Jurkat, Clone E6-1 (cell line): ENCODE measurements around the gene RTL9. TPM values are rescaled to one million over a fixed set of nuclear protein-coding genes. Genes with fewer than 3 reads are reported as not detected.
A peak's percentile ranks its signal among the peaks of the same experiment; 100 is the strongest.
"Not testable (repeated sequence)": the region's sequence is repeated elsewhere in the genome, so short reads cannot be mapped to it uniquely, and the experiment has no call there.

ENCODE experiments used
- DNase-seq: peaks from one replicate; pipeline ENCODE4 v3.0.0-alpha.2; 2011; ENCODE audit warnings: low read depth, low spot score
- H3K4me3 ChIP-seq: 2 replicates; pipeline ENCODE4 v1.5.1; 2011; ENCODE audit warnings: mild to moderate bottlenecking, low read length, control low read depth, moderate library complexity
- polyA plus RNA-seq: library from polyadenylated mRNA; unstranded; fragments of >200 nt; gene quantifications from one replicate; pipeline ENCODE4 v1.2.1, GENCODE V29; 2012; ENCODE audit warnings: missing spikeins; ENCODE audit not compliant: insufficient read length, insufficient read depth

Gene RTL9
- not detected for polyA plus RNA-seq

GRCh38 chrX:110358548-110358947, at the start of gene RTL9:
RTL9 (plus strand) TSS chrX:110358848; CDS start chrX:110450618, 91,770 bp downstream.
- no peak for DNase-seq
- no peak within 1 kb of the TSS for H3K4me3 ChIP-seq

DNA sequence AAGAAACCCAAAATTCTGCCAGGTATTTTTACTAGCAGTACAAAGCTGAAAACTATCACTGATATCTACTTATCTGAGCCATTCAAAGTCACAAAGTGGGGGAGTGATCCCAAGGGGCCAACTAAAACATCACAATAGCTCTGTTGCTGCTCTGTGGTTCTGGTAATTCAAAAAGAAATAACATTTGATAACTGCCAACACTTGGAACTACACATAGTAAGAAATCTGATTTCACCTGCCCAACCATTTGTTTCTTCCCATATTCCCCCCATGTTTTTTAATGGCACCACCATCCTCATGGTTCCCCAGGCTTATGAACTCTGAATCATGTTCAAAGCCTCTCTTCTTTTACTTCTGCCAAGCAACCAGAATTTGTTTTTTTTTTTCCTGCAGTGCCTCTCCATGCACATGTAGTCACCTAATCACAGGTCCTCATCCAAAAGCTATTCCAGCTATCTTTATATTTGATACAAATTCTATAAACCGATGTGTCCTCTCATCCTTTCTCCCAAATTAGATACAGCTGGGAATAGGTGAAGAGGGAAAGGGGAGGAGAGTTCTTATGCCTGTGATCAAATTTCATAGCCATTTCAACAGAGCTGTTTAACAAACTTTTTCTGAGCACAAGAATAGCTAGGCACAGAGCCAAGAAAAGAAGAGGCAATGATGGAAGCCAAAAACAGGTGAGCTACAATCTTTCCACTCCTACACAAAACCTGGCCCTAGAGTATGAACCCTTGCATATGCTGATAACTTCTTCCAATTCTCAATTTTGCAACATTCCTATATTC, 48.5 kb upstream of the RTL9 start:
- DNase-seq: no peak
- no peak overlapping the region for H3K4me3 ChIP-seq

DNA sequence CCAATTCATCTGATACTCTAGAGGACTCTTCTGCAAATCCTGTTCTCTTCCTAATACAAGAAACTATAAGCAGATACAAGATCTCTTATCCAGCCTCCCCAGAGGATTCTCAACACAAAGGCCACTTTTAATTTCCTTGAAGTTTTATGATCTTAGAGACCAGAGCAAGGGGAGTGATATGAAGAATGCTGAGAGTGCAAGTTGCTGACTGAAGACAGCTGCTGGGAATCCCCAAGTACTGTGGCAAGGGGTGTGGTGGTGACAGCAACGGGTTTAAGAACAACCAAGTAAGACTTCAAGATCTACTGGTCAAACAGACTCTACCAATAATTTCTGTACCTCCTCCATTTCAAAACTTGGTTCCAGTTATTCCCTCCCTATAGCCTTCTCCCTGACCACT, 47.8 kb upstream of the RTL9 start:
- DNase-seq: no peak
- H3K4me3 ChIP-seq: no peak overlapping the region

- H3K4me3 ChIP-seq: no peak overlapping the region
- DNase-seq: no peak
Observed at GRCh38 chrX:110311437-110312230, 47.0 kb upstream of the RTL9 start.

- no peak for DNase-seq
- H3K4me3 ChIP-seq: no peak overlapping the region
Observed at GRCh38 chrX:110315551-110315950, 43.1 kb upstream of the RTL9 start.

- peak overlapping the region; percentile 70 for H3K4me3 ChIP-seq
- no peak for DNase-seq
Observed at GRCh38 chrX:110316351-110317060, 42.1 kb upstream of the RTL9 start.

- DNase-seq: no peak
- peak overlapping the region; percentile 70 for H3K4me3 ChIP-seq
Observed at GRCh38 chrX:110317061-110317819, 41.4 kb upstream of the RTL9 start.

DNA sequence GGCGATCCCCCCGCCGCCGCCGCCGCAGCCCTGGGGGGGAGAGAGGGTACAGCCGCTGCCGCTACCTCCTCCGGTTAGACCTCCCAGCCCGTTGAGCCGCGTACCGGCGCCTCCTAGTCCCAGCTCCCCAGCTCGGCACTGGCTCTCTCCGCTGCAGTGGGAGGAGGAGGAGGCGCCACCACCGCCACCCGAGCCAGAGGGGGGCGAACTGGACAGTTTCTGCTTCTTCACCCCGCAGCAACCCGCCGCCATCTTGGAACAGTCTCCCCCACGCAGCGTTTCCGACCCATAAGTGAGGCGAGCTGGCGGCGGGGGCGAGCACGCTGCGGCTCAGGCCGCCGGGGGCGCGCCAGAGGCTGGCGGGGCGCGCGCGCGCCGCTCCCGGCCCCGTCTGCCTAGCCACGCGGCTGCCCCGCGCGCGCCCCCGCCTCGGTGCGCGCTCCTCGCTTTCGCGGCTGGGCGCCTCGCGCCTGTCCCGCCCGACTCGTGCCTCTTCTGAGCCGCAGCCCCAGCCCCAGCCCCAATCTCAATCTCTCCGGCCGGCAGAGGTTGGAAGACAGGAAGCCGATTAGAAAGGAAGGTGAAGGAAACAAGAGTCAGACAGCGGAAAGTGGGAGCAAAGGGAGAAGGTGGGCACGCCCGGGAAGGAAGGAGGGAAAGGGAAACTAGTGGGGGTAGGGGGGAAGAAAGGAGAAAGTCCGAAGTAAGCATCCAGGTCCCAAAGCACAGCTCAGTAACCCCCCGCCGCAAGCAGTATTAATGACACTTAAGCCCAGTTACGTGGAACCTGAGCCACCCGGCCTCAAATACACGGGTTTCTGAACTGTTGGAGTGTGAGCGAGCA, 40.6 kb upstream of the RTL9 start, which contains the start of gene AMMECR1:
Gene AMMECR1, minus strand, starts transcription at position 266 of the 844 bp plus-strand sequence. Its CDS starts 14 bp downstream, at position 252.
- peak; percentile 61 for DNase-seq

DNA sequence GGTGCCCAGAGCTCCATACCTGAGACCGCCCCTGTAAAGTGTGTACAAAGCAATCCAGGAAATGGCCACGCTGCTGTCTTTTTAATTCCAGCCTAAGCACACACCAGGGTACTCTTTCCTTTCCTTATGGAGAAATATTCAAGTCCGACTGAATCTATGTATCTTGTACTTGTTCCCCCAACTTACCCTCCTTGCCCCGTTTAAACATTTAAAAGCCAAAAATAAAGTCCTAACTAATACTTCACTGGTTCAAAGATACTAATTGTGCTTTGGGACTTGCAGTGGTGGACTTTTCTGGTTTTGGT, 40.0 kb upstream of the RTL9 start:
- H3K4me3 ChIP-seq: peak overlapping the region; percentile 47
- no peak for DNase-seq

More for the DNA sequence above, 40.6 kb upstream of the RTL9 start, which contains the start of gene AMMECR1:
- peak within 1 kb of the TSS; percentile 70 for H3K4me3 ChIP-seq

DNA sequence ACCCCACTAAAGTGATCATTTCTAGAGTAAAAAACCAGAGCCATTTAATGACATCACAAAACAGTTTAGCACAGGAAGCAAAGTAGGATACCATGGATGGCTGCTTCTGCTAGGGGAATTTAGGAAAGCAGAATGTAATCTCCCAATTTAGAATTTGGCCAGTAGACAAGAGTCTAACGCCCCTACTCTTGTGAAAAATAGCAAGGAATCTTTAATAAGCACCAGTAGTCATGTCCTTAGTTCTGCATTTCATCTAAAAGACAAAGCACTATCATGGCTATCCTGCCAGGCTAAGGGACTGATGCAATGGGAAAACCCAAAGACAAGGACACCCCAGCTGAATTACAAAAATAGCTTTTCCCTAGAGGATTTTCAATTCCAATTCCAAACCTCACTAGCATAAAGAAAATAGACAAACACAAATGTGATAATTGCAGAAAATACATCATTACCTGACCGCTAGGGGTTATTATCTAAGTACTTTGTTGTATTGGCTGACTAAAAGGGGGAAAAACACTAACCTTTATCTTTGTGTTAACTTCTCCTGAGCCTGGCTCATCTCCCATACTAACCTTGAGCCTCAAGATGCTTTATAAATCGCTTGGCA, 38.2 kb upstream of the RTL9 start:
- no peak for DNase-seq

GRCh38 chrX:110321081-110321480, 37.6 kb upstream of the RTL9 start:
- no peak for DNase-seq
- no peak overlapping the region for H3K4me3 ChIP-seq

More for the DNA sequence above, 38.2 kb upstream of the RTL9 start:
- H3K4me3 ChIP-seq: no peak overlapping the region

- no peak overlapping the region for H3K4me3 ChIP-seq
- peak; percentile 23 for DNase-seq
Observed at GRCh38 chrX:110321670-110322069, 37.0 kb upstream of the RTL9 start.

DNA sequence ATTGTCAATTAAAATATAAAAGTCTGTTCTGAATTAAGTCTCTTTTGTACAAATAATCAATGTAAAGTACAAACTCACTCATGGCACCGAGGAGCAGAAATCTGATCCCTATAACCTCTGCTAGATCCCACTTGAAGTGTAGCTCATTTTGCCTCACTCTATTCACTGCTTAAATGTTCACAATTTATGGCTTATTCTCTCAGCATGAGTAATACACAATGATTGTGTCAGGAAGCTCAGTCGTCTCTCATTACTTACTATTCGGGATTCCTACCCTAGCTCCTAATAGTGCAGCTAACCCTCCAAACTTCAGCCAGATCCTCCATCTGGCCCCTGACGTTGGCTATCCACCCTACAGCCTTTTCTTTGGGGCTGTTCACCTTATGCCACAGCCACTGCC, 36.0 kb upstream of the RTL9 start:
- DNase-seq: no peak
- no peak overlapping the region for H3K4me3 ChIP-seq

DNA sequence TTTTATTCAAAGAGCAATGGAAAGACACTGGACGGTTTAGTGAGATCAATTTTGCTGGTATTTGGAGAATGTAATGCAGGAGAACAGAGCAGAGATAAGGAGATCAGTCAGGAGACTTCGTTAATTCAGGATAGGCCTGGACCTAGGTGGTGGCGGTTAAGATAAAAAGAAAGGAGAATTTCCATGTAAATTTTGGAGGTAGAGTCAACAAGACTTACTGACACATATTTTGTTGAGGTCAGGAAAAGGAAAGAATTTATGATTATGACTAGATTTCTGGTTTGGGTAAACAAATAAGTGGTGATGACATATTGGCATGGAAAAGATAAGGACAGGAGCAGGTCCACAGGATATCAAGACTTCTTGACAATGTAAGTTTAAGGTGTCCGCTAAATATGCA, 31.9 kb upstream of the RTL9 start:
- H3K4me3 ChIP-seq: no peak overlapping the region

GRCh38 chrX:110327336-110327735, 31.3 kb upstream of the RTL9 start:
- H3K4me3 ChIP-seq: no peak overlapping the region
- no peak for DNase-seq

More for the DNA sequence above, 31.9 kb upstream of the RTL9 start:
- no peak for DNase-seq

DNA sequence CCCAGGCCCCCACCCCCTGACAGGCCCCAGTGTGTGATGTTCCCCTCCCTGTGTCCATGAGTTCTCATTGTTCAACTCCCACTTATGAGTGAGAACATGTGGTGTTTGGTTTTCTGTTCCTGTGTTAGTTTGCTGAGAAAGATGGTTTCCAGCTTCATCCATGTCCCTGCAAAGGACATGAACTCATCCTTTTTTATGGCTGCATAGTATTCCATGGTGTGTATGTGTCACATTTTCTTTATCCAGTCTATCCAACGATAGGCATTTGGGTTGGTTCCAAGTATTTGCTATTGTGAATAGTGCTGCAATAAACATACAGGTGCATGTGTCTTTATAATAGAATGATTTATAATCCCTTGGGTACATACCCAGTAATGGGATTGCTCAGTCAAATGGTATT, 30.0 kb upstream of the RTL9 start:
- not testable (repeated sequence) for H3K4me3 ChIP-seq, DNase-seq

GRCh38 chrX:110331444-110332030, 27.1 kb upstream of the RTL9 start:
- DNase-seq: no peak
- H3K4me3 ChIP-seq: no peak overlapping the region
